Adrenal gland (tissue), 12 donors: ENCODE measurements around the gene SEC16B. TPM values are rescaled to one million over a fixed set of nuclear protein-coding genes. Genes with fewer than 3 reads are reported as not detected.
A peak's percentile ranks its signal among the peaks of the same experiment; 100 is the strongest.

Experiments
- DNase-seq, 7 donors: peaks; one replicate each; pipeline ENCODE4 v3.0.0-alpha.2; 2019 to 2020
- H3K27ac ChIP-seq, 5 donors: fragments of 200-600 bp; sonication (generic) in 4 of 5; 1 replicate in 3 of 5; 2 replicates in 2 of 5; pipeline versions ENCODE4 v1.5.1 to v1.8.0; 2016 to 2020; ENCODE audit warnings: mild to moderate bottlenecking in 1 of 5
- H3K27me3 ChIP-seq: fragments of 200-600 bp; 2 replicates; pipeline ENCODE4 v1.8.0; 2021
- H3K36me3 ChIP-seq, 2 donors: fragments of 200-600 bp; replicated peaks in 1 of 2; 1 replicate in 1 of 2; 2 replicates in 1 of 2; pipeline versions ENCODE4 v1.5.1 to v1.8.0; 2018 to 2022
- H3K4me1 ChIP-seq, 2 donors: fragments of 200-600 bp; replicated peaks in 1 of 2; 1 replicate in 1 of 2; 2 replicates in 1 of 2; pipeline versions ENCODE4 v1.5.1 to v1.8.0; 2018 to 2021
- H3K4me3 ChIP-seq, 4 donors: fragments of 200-600 bp; sonication (generic) in 3 of 4; one replicate each; pipeline ENCODE4 v1.5.1; 2016 to 2018
- H3K9me3 ChIP-seq, 3 donors: fragments of 200-600 bp; sonication (generic) in 1 of 3; replicated peaks in 1 of 3; 1 replicate in 2 of 3; 2 replicates in 1 of 3; pipeline versions ENCODE4 v1.5.1 to v1.8.0; 2016 to 2021
- POLR2A ChIP-seq, 2 donors: fragments of 450-650 bp; IDR thresholded peaks; one replicate each; pipeline ENCODE4 v1.6.1; 2017; ENCODE audit warnings: antibody characterized with exemption in 2 of 2, mild to moderate bottlenecking in 2 of 2, moderate library complexity in 1 of 2
- WGBS, 4 donors: extraction: QIAGEN DNeasy Blood & Tissue Kit in 2 of 4; methylation state at CpG; one replicate each; pipeline versions ENCODE4 v1.1.5 to v1.1.7; 2013 to 2017; 5-methylcytosine and 5-hydroxymethylcytosine counted together
- intact Hi-C, 2 donors: fragments of 100-400 bp; cut with DNase I; formaldehyde crosslinking; loops; one replicate each; pipeline versions ENCODE4 v1.14.1 to v1.15.0; 2022 to 2023
- polyA plus RNA-seq, 3 donors: library from polyadenylated mRNA; stranded (reverse); fragments of 200-250 nt in 2 of 3; fragments of 350-450 nt in 1 of 3; fragmentation: Illumina TruSeq in 1 of 3; extraction: RNeasy Lipid Tissue Mini Kit (QIAGEN cat#74804) in 1 of 3; gene quantifications; one replicate each; pipeline ENCODE4 v1.2.3, GENCODE V29; 2013 to 2014
- total RNA-seq, 9 donors: library from RNA; depleted of rRNA in 4 of 9; stranded (reverse); fragments of >200 nt in 4 of 9; fragments of 120-200 nt in 1 of 9; fragmentation: NEBNext Ultra II Directional in 1 of 9; extraction: Animal tissue kit (Norgen Biotek cat#: 25700) in 1 of 9; gene quantifications; one replicate each; pipeline versions ENCODE4 v1.1.0 to v1.2.4, GENCODE V29; 2013 to 2023
- TF ChIP-seq, protein P1 (sequence below), 6 experiments: fragments of 450-650 bp in 4 of 6; fragments of 200-600 bp in 2 of 6; sonication (generic) in 1 of 6; IDR thresholded peaks; 1 replicate in 5 of 6; 2 replicates in 1 of 6; pipeline versions ENCODE4 v1.5.1 to v1.8.0; 2016 to 2021; ENCODE audit warnings: antibody characterized with exemption in 6 of 6, mild to moderate bottlenecking in 2 of 6, moderate library complexity in 1 of 6
- donor health status: healthy with polysubstance abuse.
- donor health status: Bipolar disorder and iron deficiency.
- donor health status: DM: yes; HTN: yes; CAD: no.
- donor health status: DM: no; HTN: no; CAD: no.
- donor health status: DM: no; HTN: no; CAD: no.
- donor health status: DM: yes; HTN: yes; CAD: no.

The SEC16B gene
- total and polyA plus RNA-seq, 12 donors = 0.87 to 64.5 (median 6.5) TPM

DNA sequence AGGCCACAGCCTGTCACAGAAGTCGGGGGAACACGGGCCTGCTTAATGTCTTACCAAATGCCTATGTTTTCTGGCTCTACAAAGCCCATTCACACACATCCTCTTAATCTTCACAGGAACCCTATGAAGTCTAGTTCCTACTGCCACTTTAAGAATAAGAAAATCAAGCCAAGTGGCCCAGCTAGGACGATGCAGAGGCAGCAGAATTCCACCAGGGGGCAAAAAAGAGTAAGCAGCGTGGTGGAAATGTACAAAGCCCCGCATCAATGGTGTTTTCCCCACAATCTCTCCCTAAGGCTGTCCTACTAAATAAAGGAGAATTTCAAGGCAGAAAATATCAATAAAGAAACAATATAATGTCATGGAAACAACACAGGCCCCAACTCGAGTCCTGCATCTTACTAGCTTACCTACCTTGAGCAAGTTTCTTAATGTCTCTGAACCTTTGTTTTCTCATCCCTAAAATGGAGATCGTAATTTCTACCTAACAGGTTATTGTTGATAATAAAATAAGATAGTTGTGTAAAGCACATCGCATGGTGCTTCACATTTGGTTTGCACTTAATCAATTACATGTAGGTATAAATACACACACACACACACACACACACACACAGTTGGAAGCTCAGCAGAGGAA is 21.4 kb downstream of the SEC16B start:
- Histone ChIP-seq H3K27ac (no peak overlapping the region), H3K36me3 (no peaks in the 10 kb centered on the region), H3K4me1 (no peaks in the 10 kb centered on the region), H3K9me3 (no peaks in the 10 kb centered on the region), H3K4me3 (no peak overlapping the region), H3K27me3 (no peaks in the 10 kb centered on the region)
- peak; percentile 50 to 86 (median 70) for DNase-seq
- intact Hi-C loops = loop anchor here in 1 of 2 donors (10.0 kb wide), 1 partner anchor 1054 kb away; no protein-coding TSS in a partner anchor
- 16 to 23% (median 18%) methylated on average over 8 of the region's 8 CpGs for WGBS, 4 donors
- TF ChIP-seq, protein P1, sequence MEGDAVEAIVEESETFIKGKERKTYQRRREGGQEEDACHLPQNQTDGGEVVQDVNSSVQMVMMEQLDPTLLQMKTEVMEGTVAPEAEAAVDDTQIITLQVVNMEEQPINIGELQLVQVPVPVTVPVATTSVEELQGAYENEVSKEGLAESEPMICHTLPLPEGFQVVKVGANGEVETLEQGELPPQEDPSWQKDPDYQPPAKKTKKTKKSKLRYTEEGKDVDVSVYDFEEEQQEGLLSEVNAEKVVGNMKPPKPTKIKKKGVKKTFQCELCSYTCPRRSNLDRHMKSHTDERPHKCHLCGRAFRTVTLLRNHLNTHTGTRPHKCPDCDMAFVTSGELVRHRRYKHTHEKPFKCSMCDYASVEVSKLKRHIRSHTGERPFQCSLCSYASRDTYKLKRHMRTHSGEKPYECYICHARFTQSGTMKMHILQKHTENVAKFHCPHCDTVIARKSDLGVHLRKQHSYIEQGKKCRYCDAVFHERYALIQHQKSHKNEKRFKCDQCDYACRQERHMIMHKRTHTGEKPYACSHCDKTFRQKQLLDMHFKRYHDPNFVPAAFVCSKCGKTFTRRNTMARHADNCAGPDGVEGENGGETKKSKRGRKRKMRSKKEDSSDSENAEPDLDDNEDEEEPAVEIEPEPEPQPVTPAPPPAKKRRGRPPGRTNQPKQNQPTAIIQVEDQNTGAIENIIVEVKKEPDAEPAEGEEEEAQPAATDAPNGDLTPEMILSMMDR (IDR thresholded peaks at IDR 0.05) = peak; percentile 87 to 92 (median 89)
- TF ChIP-seq POLR2A (IDR thresholded peaks at IDR 0.05) = no peak

DNA sequence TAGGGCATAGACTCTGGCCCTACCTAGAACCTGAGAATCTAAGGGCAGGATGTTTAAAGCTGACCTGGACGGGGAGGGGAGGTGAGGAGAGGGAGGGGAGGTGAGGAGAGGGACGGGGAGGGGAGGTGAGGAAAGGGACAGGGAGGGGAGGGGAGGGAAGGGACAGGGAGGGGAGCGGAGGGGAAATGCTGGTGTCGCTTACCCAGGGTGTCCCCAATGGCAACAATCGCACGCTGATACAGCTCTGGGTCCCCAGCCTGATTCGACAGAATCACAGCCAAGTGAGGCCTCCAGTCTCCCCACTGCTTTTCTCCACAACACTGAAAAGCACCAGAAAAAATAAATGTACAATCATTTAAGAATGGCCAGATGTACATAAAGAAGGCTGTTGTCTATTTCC is 22.2 kb downstream of the SEC16B start:
- WGBS, 4 donors = 70 to 80% (median 77%) methylated on average over 6 to 7 of the region's 7 CpGs
- TF ChIP-seq, protein P1 (IDR thresholded peaks at IDR 0.05) = no peak
- TF ChIP-seq POLR2A (IDR thresholded peaks at IDR 0.05) = no peak
- Histone ChIP-seq H3K27ac (no peak overlapping the region), H3K36me3 (no peaks in the 10 kb centered on the region), H3K4me1 (no peaks in the 10 kb centered on the region), H3K9me3 (no peaks in the 10 kb centered on the region), H3K4me3 (no peak overlapping the region), H3K27me3 (no peaks in the 10 kb centered on the region)
- DNase-seq = no peak
- intact Hi-C loops = loop anchor here in 1 of 2 donors (10.0 kb wide), 1 partner anchor 1053 kb away; no protein-coding TSS in a partner anchor

DNA sequence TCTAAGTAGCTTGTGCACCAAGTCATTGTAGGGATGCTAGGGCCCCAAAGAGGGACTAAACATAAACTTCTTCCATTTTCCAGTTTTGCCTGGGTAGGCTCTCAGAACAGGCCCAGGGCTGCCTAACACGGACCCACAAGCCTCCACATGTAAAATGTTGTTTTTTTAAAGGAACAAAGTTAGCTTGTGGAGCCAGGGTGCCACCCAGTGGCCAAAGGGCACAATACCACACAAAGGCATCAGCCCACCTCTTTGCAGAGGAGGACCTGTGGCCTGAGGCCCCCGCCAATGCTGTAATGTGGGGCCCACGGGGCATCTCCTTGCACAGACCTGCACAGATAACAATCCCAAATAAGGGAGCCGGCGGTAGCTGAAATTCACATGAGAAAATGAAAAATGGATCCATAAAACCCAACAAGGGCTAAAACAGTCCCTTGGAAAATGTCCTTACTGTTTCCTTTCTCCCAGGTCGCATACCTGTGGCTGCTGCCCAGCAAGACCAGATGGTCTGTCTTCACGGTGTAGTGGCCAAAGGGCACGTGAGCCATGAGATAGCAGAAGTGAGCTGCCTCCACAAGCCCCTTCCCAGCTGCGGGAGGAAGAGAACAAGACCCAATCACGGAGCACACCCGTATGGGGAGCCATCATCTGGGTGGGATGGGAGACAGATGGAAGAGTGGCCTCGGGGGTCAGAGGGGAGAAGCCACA is 23.8 kb downstream of the SEC16B start:
- WGBS, 4 donors = 49 to 58% (median 53%) methylated on average over 12 of the region's 12 CpGs
- H3K27ac ChIP-seq = no peak overlapping the region
- DNase-seq = peak in 6 of 7 donors; percentile 29 to 75 (median 54)
- intact Hi-C loops = loop anchor here in 1 of 2 donors (10.0 kb wide), 1 partner anchor 1051 kb away; no protein-coding TSS in a partner anchor
- no peaks in the 10 kb centered on the region for H3K36me3 ChIP-seq
- H3K27me3 ChIP-seq = no peaks in the 10 kb centered on the region
- TF ChIP-seq, protein P1 (IDR thresholded peaks at IDR 0.05) = peak; percentile 44 to 82 (median 68)
- TF ChIP-seq POLR2A (IDR thresholded peaks at IDR 0.05) = no peak
- no peaks in the 10 kb centered on the region for H3K4me1 ChIP-seq
- H3K9me3 ChIP-seq = no peaks in the 10 kb centered on the region
- H3K4me3 ChIP-seq = no peak overlapping the region
